B cell (primary cell): ENCODE results near the gene PLXNA1. TPM values are rescaled to one million over a fixed set of nuclear protein-coding genes. Genes with fewer than 3 reads are reported as not detected.

Source experiments
- ATAC-seq: fragments of 200-7000 bp; cut with Tn5 transposase; one replicate; pipeline ENCODE4 v1.10.0; 2021; ENCODE audit warnings: low read depth, mild to moderate bottlenecking, moderate number of reproducible peaks, moderate library complexity
- CTCF ChIA-PET: fragments of 350-600 bp; sonication (Branson Sonifier 250); formaldehyde crosslinking; loops from one replicate; lab custom pipeline; 2021; ENCODE audit warnings: antibody characterized with exemption, inconsistent platforms; lab: Charles Lee
- POLR2A ChIA-PET: fragments of 350-600 bp; sonication (Branson Sonifier 250); formaldehyde crosslinking; loops from one replicate; lab custom pipeline; 2021; ENCODE audit warnings: antibody characterized with exemption; lab: Charles Lee
- DNase-seq: peaks from one replicate; pipeline ENCODE4 v3.0.0; 2013
- H2AFZ ChIP-seq: 2 replicates; pipeline ENCODE4 v1.6.1; 2012; ENCODE audit warnings: mild to moderate bottlenecking, low read depth, low read length; ENCODE audit not compliant: insufficient read depth, poor library complexity, severe bottlenecking
- H3K27ac ChIP-seq, 2 donors: 1 replicate in 1 of 2; 2 replicates in 1 of 2; pipeline ENCODE4 v1.5.1; 2012 to 2013; ENCODE audit warnings: low read length in 2 of 2, mild to moderate bottlenecking in 2 of 2, moderate library complexity in 1 of 2
- H3K27me3 ChIP-seq, 4 experiments: fragments of 200-600 bp in 1 of 4; sonication (generic) in 1 of 4; replicated peaks in 1 of 4; 1 replicate in 2 of 4; 2 replicates in 2 of 4; pipeline versions ENCODE4 v1.6.1 to v1.7.0; 2013 to 2016; ENCODE audit warnings: low read length in 3 of 4, mild to moderate bottlenecking in 2 of 4, mixed read lengths in 1 of 4, moderate library complexity in 1 of 4; ENCODE audit not compliant: insufficient read depth in 4 of 4, control insufficient read depth in 3 of 4; ENCODE audit errors: control extremely low read depth in 1 of 4
- H3K36me3 ChIP-seq, 2 experiments: replicated peaks in 1 of 2; 1 replicate in 1 of 2; 2 replicates in 1 of 2; pipeline versions ENCODE4 v1.6.1 to v1.7.1; 2013; ENCODE audit warnings: low read length in 1 of 2; ENCODE audit not compliant: insufficient read depth in 2 of 2, control insufficient read depth in 1 of 2; ENCODE audit errors: control extremely low read depth in 1 of 2, extremely low read depth in 1 of 2
- H3K4me1 ChIP-seq, 2 donors: fragments of 200-600 bp in 1 of 2; sonication (generic) in 1 of 2; 1 replicate in 1 of 2; 2 replicates in 1 of 2; pipeline versions ENCODE4 v1.5.1 to v1.6.1; 2013 to 2017; ENCODE audit warnings: low read length in 2 of 2; ENCODE audit not compliant: control insufficient read depth in 2 of 2, insufficient read depth in 2 of 2
- H3K4me2 ChIP-seq: replicated peaks from 2 replicates; pipeline ENCODE3; 2012; ENCODE audit warnings: mild to moderate bottlenecking, low read depth, low read length; ENCODE audit not compliant: poor library complexity, severe bottlenecking
- H3K4me3 ChIP-seq, 5 experiments: fragments of 200-600 bp in 1 of 5; sonication (generic) in 1 of 5; 1 replicate in 3 of 5; 2 replicates in 2 of 5; pipeline versions ENCODE4 v1.5.1 to v1.7.0; 2011 to 2016; ENCODE audit warnings: low read length in 4 of 5, mild to moderate bottlenecking in 4 of 5, low read depth in 2 of 5, control low read depth in 1 of 5, moderate library complexity in 1 of 5; ENCODE audit not compliant: insufficient read depth in 1 of 5; ENCODE audit errors: control extremely low read depth in 1 of 5, extremely low read depth in 1 of 5
- H3K79me2 ChIP-seq: fragments of 200-600 bp; sonication (generic); one replicate; pipeline ENCODE4 v1.6.0; 2016; ENCODE audit warnings: low read length; ENCODE audit not compliant: control insufficient read depth, insufficient read depth
- H3K9ac ChIP-seq: fragments of 200-600 bp; sonication (generic); 2 replicates; pipeline ENCODE4 v1.6.1; 2017; ENCODE audit warnings: mild to moderate bottlenecking, low read length, moderate library complexity
- H3K9me3 ChIP-seq, 3 donors: one replicate each; pipeline versions ENCODE4 v1.6.1 to v1.7.1; 2013; ENCODE audit warnings: low read length in 2 of 3; ENCODE audit not compliant: control insufficient read depth in 2 of 3, insufficient read depth in 1 of 3; ENCODE audit errors: control extremely low read depth in 1 of 3
- H4K20me1 ChIP-seq: 2 replicates; pipeline ENCODE4 v1.6.0; 2012; ENCODE audit warnings: mild to moderate bottlenecking, low read length; ENCODE audit not compliant: insufficient read depth, control insufficient read depth, poor library complexity, severe bottlenecking
- H3K27ac Mint-ChIP-seq: one replicate; pipeline ENCODE4 v1.8.0; 2021; ENCODE audit warnings: mixed read lengths
- H3K27me3 Mint-ChIP-seq: one replicate; pipeline ENCODE4 v1.8.0; 2021; ENCODE audit warnings: mixed read lengths
- H3K4me1 Mint-ChIP-seq: one replicate; pipeline ENCODE4 v1.8.0; 2021; ENCODE audit warnings: mixed read lengths
- H3K4me3 Mint-ChIP-seq: one replicate; pipeline ENCODE4 v1.8.0; 2021; ENCODE audit warnings: mixed read lengths
- H3K9me3 Mint-ChIP-seq: one replicate; pipeline ENCODE4 v1.8.0; 2022; ENCODE audit warnings: mixed read lengths; ENCODE audit not compliant: insufficient read depth
- CTCF ChIP-seq: fragments of 200-600 bp; IDR thresholded peaks from one replicate; pipeline ENCODE4 v1.8.0; 2022; ENCODE audit warnings: antibody characterized with exemption, mild to moderate bottlenecking
- EZH2 ChIP-seq: IDR thresholded peaks from 2 replicates; pipeline ENCODE4 v1.6.1; 2012; ENCODE audit warnings: borderline replicate concordance, low read depth, mild to moderate bottlenecking, moderate library complexity, low read length; ENCODE audit not compliant: insufficient read depth, poor library complexity, severe bottlenecking
- WGBS: methylation state at CpG from one replicate; pipeline ENCODE4 v1.1.5; 2013; ENCODE audit warnings: missing lambda C conversion rate; ENCODE audit not compliant: insufficient coverage; 5-methylcytosine and 5-hydroxymethylcytosine counted together
- intact Hi-C: fragments of 100-400 bp; cut with micrococcal nuclease; formaldehyde crosslinking; loops from one replicate; pipeline ENCODE4 v1.10.0; 2022
- polyA plus RNA-seq: library from polyadenylated mRNA; depleted of rRNA; stranded (reverse); fragments of >200 nt; gene quantifications from 2 replicates; pipeline ENCODE4 v1.2.3, GENCODE V29; 2012
- total RNA-seq, 2 donors: library from RNA; stranded (reverse); fragments of 120-200 nt in 1 of 2; gene quantifications; 1 replicate in 1 of 2; 2 replicates in 1 of 2; pipeline versions ENCODE4 v1.2.3 to v1.2.4, GENCODE V29; 2013 to 2022

The PLXNA1 gene
- total and polyA plus RNA-seq, 2 donors (not counting 1 experiment from before 2014, with no cell fraction given): 6.7 to 22.3 TPM

- Mint-ChIP-seq H3K27me3 (no peaks in the 10 kb centered on the region), H3K4me3 (peak overlapping the region; percentile 69), H3K27ac (peak overlapping the region; percentile 91), H3K9me3 (no peaks in the 10 kb centered on the region), H3K4me1 (peaks cover 44% of the 10 kb centered on the region)
- Histone ChIP-seq H3K27me3 (no peaks in the 10 kb centered on the region), H3K9ac (peak overlapping the region; percentile 37), H3K4me1 (peaks cover 13 to 27% of the 10 kb centered on the region in 2 donors), H3K36me3 (no peaks in the 10 kb centered on the region), H3K9me3 (peaks cover 0 to 3% (median 0%) of the 10 kb centered on the region in 3 donors), H4K20me1 (no peaks in the 10 kb centered on the region), H3K4me3 (peak overlapping the region in 1 of 5 experiments; percentile 29), H3K27ac (peak overlapping the region; percentile 78 to 87), H3K4me2 (peak overlapping the region; percentile 66), H3K79me2 (no peaks in the 10 kb centered on the region), H2AFZ (no peak overlapping the region)
- ATAC-seq (peak; percentile 73), DNase-seq (peak; percentile 39)
- WGBS: 42% methylated on average over 10 of the region's 15 CpGs
- CTCF ChIA-PET: interaction anchor here (1.0 to 1.7 kb wide), 4 partner anchors 27 to 203 kb away, joined by 3 to 6 read pairs (median 6); partner anchors contain the start of gene PLXNA1
- POLR2A ChIA-PET: interaction anchor here (0.9 to 2.6 kb wide), 4 partner anchors 17 to 45 kb away, joined by 4 to 11 read pairs (median 4); partner anchors contain the start of gene PLXNA1
- TF ChIP-seq EZH2: no peak
- no peak for TF ChIP-seq CTCF
- intact Hi-C loops: loop anchor here (1.0 to 2.0 kb wide), 2 partner anchors 18 to 27 kb away; no protein-coding TSS in a partner anchor
Measured at GRCh38 chr3:126955004-126955790, 27.7 kb upstream of the PLXNA1 start.

GRCh38 chr3:126956361-126956760 lies 26.6 kb upstream of the PLXNA1 start:
- Histone ChIP-seq H3K4me1 (peaks cover 18 to 36% of the 10 kb centered on the region in 2 donors), H3K9me3 (no peaks in the 10 kb centered on the region), H2AFZ (no peak overlapping the region), H3K4me3 (no peak overlapping the region), H3K4me2 (no peak overlapping the region), H3K79me2 (no peaks in the 10 kb centered on the region), H3K27me3 (no peaks in the 10 kb centered on the region), H3K9ac (no peak overlapping the region), H4K20me1 (no peaks in the 10 kb centered on the region), H3K36me3 (no peaks in the 10 kb centered on the region), H3K27ac (no peak overlapping the region)
- no peak overlapping the region for H3K4me3 Mint-ChIP-seq
- H3K9me3 Mint-ChIP-seq: no peaks in the 10 kb centered on the region
- no peak overlapping the region for H3K27ac Mint-ChIP-seq
- WGBS: 92% methylated on average over 4 of the region's 8 CpGs
- POLR2A ChIA-PET: no interaction called here
- no peaks in the 10 kb centered on the region for H3K27me3 Mint-ChIP-seq
- DNase-seq (no peak), ATAC-seq (no peak)
- peaks cover 56% of the 10 kb centered on the region for H3K4me1 Mint-ChIP-seq
- TF ChIP-seq CTCF (no peak), EZH2 (no peak)
- intact Hi-C loops: no loop called here
- CTCF ChIA-PET: interaction anchor here (1.6 kb wide), 1 partner anchor 204 kb away, joined by 5 read pairs; no protein-coding TSS in a partner anchor
